Stimulated activated CD8-positive, alpha-beta memory T cell treated with anti-CD3 and anti-CD28 coated beads, Interleukin-4, amount 100 ng/mL, for 48 hours (primary cell): Measurements from ENCODE around the gene CACTIN.
A peak's percentile ranks its signal among the peaks of the same experiment; 100 is the strongest.

Source experiments
- DNase-seq: peaks from one replicate; pipeline ENCODE4 v3.0.0-alpha.2; 2020

The CACTIN gene

DNA sequence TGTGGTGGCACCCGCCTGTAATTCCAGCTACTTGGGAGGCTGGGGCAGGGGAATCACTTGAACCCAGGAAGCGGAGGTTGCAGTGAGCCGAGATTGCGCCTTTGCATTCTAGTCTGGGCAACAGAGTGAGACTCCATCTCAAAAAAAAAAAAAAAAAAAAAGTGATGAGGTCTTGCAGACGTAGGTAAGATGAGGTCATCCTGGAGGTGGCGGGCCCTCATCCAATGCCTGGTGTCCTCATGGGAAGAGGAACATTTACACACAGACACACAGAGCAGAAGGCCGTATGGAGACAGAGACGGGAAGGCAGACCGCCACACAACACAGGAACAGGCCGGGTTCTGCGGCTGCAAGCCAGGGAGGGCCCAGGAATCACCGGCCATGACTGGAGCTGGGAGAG, 4.4 kb downstream of the CACTIN start:
- DNase-seq = no peak

- DNase-seq = no peak
Measured at GRCh38 chr19:3621689-3622088, 4.9 kb downstream of the CACTIN start.

GRCh38 chr19:3620817-3621547, 5.6 kb downstream of the CACTIN start:
- DNase-seq = no peak

DNA sequence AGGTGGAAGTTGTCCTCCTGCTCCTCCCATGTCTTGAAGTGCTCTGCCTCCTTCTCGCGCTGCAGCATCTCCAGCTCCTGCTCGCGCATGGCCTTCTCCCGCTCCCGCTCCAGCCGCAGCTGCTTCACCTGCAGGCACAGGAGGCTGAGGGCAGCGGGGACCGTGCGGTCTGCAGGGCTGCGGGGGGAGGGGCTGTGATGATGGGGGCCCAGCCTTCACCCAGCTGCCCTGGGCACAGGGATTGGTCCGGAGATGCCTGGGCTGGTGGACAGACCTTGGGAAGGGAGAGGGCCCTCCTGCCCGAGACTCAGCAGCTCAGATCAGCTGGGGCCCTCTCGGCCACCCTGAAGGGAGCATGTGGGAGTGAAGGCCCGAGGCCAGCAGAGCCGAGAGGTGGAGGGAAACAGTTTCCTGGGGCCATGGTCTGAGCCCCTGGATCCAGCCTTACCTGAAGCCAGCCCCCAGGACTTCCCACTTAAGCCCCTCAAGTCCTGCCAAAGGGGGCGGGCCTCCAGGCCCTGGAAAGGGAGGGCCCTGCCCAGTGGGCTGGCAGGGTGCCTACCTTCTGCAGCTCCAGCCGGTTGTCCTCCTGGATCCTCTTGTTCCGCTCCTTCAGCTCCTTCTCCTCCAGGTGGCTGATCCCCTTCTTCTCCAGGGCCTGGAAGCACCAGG, 6.3 kb downstream of the CACTIN start:
- DNase-seq = no peak

DNA sequence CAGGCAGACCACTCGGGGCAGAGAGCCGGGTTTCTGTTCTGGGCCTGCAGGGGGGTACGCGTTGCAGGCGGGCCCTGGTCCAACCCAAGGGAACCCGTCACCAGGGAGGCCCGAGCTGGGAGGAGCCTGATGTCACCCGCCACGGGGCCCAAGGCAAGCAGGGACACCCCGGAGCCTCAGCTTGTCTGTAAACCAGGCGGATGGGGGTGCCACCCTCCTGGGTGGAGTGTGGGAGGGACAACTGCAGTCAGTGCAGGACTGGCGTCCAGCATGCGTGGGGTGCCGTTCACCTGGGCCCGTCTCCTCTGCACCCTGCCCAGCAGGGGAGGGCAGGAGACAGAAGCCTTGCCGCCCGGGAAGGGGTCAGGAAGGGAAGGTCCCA, 7.0 kb downstream of the CACTIN start:
- DNase-seq = no peak

- no peak for DNase-seq
Measured at GRCh38 chr19:3618811-3619630, 7.6 kb downstream of the CACTIN start.

- DNase-seq = peak; percentile 80
Measured at GRCh38 chr19:3618144-3618810, 8.3 kb downstream of the CACTIN start.

GRCh38 chr19:3617463-3617862, 9.1 kb downstream of the CACTIN start:
- no peak for DNase-seq

DNA sequence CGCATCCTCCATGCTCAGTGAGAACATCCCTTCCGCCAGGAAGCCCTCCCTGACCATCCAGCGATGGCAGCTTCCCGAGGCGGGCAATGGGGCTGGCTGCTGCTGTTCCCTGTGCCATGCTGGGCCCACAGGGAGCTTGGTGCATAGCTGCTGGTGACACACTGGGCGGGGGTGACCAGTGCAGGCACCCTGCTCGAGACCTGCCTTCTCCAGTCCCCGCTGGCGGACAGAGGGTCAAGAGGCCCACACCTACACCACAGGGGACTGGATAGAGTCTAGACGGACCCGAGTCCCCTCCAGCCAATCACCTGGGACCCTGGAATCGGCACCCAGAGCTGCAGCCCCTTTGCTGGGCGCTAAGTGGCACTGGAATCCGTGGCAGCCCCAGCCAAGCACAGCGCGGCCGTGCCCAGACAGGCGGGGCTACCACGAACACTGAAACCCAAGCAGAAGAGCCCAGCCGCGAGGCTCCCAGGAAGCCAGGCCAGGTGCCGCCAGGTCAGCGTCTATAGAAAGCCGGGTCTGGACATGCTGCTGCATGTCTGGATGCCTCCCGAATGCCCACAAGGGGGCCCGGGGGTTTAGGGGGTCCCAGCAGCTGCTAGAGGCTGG, 11.0 kb downstream of the CACTIN start:
- DNase-seq = no peak

DNA sequence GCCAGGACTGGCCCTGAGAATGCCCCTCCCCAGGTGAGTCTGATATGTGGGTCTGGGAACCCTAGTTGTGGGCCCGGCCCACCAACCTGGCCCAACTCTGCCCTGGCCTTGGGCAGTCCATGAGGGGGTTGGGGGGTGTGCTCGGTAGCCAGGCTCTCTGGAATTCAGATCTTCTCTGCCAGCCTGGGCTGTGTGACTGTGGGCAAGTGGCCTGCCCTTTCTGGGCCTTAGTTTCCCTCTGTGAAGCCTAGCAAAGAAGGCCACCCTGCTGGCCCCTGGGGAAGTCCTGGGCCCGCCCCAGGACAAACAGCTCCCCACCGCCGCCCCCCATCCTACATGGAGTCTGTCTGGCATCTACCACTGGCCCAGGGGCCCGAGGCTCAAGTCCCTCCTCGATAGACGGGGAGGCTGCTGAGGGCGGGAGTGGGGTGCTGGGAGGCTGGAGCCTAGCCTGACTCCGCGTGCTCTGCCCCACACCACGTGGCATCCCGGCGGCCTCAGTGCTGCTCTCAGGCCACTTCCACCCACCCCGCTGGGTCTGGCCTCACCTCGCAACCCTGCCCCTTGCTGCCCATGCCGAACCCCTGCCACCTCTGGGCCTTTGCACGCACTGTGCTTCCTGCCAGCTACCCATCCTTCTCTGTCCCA, 11.6 kb downstream of the CACTIN start:
- DNase-seq = no peak

DNA sequence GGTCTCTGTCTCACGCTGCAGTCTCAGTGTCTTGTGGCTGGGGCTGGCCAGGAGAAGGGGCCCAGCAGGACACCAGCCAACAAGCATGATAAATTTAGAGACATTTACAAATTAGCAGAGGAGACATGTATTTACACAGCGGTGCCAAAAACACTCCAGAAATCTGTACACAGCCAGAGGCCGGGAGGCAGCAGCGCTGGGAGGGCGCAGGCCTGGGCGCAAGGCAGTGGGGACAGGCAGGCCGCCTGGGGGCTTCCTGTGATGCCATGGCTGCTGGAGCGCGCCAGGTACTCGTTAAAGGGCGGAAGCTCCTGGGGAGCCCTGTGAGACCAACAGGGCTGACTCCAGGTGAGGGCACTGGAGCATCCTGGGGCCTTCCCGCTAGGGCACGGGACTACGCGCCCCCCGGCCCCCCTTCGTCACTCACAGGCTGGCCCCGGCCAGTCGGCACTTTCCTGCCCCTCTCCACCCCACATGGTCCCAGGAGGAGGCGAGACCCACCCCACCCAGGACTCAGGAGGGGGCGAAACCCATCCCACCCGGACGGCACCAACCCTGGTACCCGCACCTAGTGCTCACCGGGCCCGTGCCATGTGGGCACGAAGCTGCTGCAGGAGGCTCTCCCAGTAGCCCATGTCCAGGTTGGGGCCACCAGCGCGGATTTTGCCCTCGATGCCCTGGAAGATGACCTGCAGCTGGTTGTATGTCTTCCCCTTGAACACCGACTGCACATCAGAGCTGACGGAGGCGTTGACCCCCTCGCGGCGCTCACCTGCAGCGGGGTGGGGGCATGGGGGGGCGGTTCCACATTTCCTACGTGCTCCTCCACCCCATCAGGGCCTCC, 12.6 kb downstream of the CACTIN start:
- DNase-seq = no peak

- no peak for DNase-seq
Measured at GRCh38 chr19:3612901-3613741, 13.5 kb downstream of the CACTIN start.

GRCh38 chr19:3612330-3612729, 14.3 kb downstream of the CACTIN start:
- no peak for DNase-seq

DNA sequence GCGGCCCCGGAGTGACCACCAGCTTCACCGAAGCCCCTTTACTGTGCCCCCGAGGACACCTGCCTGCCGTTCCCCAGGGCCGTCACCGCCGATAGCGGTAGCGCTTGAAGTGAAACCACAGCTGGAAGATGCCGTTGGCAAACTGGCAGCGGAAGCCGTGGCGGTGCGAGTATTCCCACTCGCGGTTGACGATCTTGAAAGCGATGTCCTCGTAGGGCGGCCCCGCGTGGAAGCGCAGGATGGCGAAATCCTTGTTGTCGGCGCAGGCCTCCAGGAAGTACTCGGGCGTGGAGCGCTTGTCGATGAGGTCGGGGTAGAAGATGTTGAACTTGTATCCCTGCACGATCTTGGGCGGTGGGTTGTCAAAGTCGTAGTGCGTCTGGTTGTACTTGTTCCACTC, 14.7 kb downstream of the CACTIN start:
- DNase-seq = no peak

- no peak for DNase-seq
Measured at GRCh38 chr19:3610745-3611717, 15.6 kb downstream of the CACTIN start.

DNA sequence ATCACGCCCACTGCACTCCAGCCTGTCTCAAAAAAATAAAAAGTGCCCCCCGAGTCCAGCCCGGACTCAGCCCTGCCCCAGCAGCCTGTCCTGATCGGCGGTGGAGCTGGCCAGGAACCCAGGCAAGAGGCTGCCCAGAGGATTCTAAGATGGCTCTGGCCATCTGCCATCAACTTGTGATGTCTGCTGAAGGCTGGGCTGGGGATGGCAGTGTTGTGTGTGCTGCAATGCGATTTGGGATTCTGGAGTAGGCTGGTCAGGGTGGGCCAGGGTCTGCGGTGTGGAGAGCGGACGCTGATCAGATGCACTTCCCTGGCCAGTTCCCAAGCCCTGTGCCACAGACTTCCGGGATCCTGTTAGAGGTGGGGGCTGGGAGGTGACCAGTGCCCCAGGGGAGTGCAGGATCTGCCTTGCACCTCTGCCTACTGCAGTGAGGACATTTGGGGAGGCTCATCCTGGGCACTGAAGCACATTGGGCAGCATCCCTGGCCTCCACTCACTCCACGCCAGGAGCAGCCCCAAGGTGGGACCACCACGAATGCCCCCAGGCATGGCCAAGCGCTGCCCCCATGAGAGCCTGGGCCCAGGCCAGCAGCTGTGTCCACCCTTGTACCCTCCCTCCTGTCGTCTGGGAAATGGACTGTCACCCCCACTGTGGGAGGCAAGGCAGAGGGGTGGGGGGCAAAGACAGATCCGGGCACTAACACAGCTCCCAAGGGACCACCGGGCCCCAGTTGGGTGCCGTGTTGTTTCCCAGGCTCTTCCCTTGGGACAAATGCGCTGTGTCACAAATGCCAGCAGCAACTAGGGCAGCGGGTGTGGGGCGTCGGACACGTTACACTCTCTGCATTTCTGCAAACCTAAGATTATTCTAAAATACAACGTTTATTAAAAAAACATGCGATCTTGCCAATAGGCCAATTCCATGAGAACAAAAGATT, 16.5 kb downstream of the CACTIN start:
- DNase-seq = no peak

DNA sequence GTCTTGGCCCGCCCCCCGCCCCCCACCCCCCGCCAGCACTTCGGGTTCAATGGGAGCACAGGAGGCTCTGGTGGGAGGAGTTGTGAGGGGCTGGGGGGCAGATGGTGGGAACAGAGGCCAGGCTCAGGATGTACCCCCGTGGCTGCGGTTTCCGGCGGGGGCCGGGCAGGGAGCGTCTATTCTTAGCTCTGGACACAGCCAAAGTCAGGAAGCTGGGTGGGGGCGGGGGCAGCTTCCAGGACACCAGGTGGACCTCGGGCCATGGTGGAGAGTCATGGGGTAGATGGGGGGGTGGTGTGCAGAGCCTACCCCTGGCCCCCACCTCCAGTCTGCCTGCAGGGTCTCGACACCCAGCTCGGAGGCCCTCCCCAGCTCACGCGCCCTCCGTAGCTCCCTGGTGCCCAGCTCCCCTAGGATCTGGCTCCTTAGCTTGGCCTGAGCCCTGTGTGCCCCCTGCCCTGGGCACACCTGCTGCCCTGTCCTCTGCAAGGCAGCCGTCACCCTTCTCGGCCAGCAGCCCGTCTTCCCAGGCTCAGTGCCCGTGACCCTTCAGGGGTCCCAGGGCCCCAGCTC, 17.8 kb downstream of the CACTIN start:
- DNase-seq = no peak
